ENCODE data around the gene USB1. TPM values are rescaled to one million over a fixed set of nuclear protein-coding genes. Genes with fewer than 3 reads are reported as not detected.

USB1 gene
- total and polyA plus RNA-seq, 2 experiments from 2014 or later = 18.2 to 47.7 TPM

DNA sequence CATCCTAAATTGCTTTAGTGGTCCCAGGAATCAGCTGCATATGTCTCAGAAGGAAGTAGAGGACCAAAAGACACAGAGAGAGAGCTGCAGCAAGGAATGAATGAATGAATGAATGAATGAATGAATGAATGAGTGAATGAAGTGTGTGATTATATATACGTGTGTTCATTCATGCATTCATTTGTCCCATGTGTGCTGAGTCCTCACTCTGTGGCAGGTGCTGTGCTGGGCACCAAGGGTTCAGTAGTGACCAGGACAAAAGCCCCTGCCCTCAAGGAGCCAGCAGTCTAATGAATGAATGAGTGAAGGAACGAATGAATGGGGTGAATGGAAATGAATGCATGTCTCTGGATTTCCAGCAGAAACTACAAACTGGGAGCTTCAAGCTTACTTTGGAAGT, 39.7 kb upstream of the USB1 start:
- H3K4me1 ChIP-seq (ENCODE audit: insufficient read depth) = no peaks in the 10 kb centered on the region
- no peak overlapping the region for H3K27ac ChIP-seq
- H3K4me2 ChIP-seq = no peak overlapping the region
- H3K9me3 ChIP-seq (ENCODE audit: low read depth) = no peaks in the 10 kb centered on the region
- DNase-seq (ENCODE audit: low spot score) = no peak
- no peak overlapping the region for H2AFZ ChIP-seq
- H4K20me1 ChIP-seq (ENCODE audit: insufficient read depth, poor library complexity, severe bottlenecking) = no peaks in the 10 kb centered on the region
- no peaks in the 10 kb centered on the region for H3K36me3 ChIP-seq (replicated peaks; ENCODE audit: insufficient read depth, low read depth)
- H3K4me3 ChIP-seq = no peak overlapping the region
- 83% methylated on average over 2 of the region's 2 CpGs for WGBS (ENCODE audit: low lambda C conversion rate, missing lambda C conversion rate)
- no peaks in the 10 kb centered on the region for H3K27me3 ChIP-seq
- H3K9me2 ChIP-seq (replicated peaks; ENCODE audit: insufficient read depth) = no peaks in the 10 kb centered on the region
- no peak for TF ChIP-seq EZH2phosphoT487 (IDR thresholded peaks at IDR 0.05; ENCODE audit: low read depth, severe bottlenecking, unreplicated experiment)
- TF ChIP-seq, protein P1, sequence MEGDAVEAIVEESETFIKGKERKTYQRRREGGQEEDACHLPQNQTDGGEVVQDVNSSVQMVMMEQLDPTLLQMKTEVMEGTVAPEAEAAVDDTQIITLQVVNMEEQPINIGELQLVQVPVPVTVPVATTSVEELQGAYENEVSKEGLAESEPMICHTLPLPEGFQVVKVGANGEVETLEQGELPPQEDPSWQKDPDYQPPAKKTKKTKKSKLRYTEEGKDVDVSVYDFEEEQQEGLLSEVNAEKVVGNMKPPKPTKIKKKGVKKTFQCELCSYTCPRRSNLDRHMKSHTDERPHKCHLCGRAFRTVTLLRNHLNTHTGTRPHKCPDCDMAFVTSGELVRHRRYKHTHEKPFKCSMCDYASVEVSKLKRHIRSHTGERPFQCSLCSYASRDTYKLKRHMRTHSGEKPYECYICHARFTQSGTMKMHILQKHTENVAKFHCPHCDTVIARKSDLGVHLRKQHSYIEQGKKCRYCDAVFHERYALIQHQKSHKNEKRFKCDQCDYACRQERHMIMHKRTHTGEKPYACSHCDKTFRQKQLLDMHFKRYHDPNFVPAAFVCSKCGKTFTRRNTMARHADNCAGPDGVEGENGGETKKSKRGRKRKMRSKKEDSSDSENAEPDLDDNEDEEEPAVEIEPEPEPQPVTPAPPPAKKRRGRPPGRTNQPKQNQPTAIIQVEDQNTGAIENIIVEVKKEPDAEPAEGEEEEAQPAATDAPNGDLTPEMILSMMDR (IDR thresholded peaks at IDR 0.05; ENCODE audit: poor library complexity) = no peak
- no peak for TF ChIP-seq EZH2 (IDR thresholded peaks at IDR 0.05; ENCODE audit: borderline replicate concordance)
- no peaks in the 10 kb centered on the region for H3K79me2 ChIP-seq

GRCh38 chr16:57962046-57962445, 39.2 kb upstream of the USB1 start:
- WGBS (ENCODE audit: low lambda C conversion rate, missing lambda C conversion rate) = 78% methylated on average over 5 of the region's 5 CpGs
- H3K4me2 ChIP-seq = no peak overlapping the region
- no peaks in the 10 kb centered on the region for H3K27me3 ChIP-seq
- no peaks in the 10 kb centered on the region for H3K4me1 ChIP-seq (ENCODE audit: insufficient read depth)
- no peak overlapping the region for H2AFZ ChIP-seq
- no peak for DNase-seq (ENCODE audit: low spot score)
- no peak overlapping the region for H3K4me3 ChIP-seq
- no peak for TF ChIP-seq EZH2phosphoT487 (IDR thresholded peaks at IDR 0.05; ENCODE audit: low read depth, severe bottlenecking, unreplicated experiment)
- no peak for TF ChIP-seq EZH2 (IDR thresholded peaks at IDR 0.05; ENCODE audit: borderline replicate concordance)
- TF ChIP-seq, protein P1 (IDR thresholded peaks at IDR 0.05; ENCODE audit: poor library complexity) = no peak
- H3K9me3 ChIP-seq (ENCODE audit: low read depth) = no peaks in the 10 kb centered on the region
- no peaks in the 10 kb centered on the region for H4K20me1 ChIP-seq (ENCODE audit: insufficient read depth, poor library complexity, severe bottlenecking)
- no peaks in the 10 kb centered on the region for H3K36me3 ChIP-seq (replicated peaks; ENCODE audit: insufficient read depth, low read depth)
- H3K79me2 ChIP-seq = no peaks in the 10 kb centered on the region
- H3K9me2 ChIP-seq (replicated peaks; ENCODE audit: insufficient read depth) = no peaks in the 10 kb centered on the region
- H3K27ac ChIP-seq = no peak overlapping the region

DNA sequence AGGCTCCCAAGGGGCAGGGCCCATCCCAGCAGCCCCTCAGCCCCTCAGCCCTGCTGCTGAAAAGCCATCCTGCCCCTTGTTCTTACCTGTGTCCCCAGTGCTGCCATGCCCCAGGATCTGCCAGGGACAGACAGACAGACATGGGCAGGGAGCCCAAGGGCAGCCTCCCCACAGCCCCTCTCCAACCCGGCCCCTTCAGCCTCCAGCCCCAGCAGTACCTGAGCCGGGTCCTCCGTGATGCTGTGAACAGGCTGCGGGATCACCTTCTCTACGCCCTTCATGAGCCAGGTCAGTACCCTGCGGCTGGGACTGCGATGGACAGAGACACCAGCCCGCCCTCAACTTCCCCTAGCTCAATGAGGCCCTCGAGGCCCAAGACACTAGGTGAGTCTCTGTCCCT, 38.5 kb upstream of the USB1 start:
- Histone ChIP-seq H3K4me3 (no peak overlapping the region), H2AFZ (no peak overlapping the region), H3K4me2 (no peak overlapping the region), H3K27ac (no peak overlapping the region), H3K9me3 (ENCODE audit: low read depth) (no peaks in the 10 kb centered on the region), H3K9me2 (replicated peaks; ENCODE audit: insufficient read depth) (no peaks in the 10 kb centered on the region), H3K36me3 (replicated peaks; ENCODE audit: insufficient read depth, low read depth) (no peaks in the 10 kb centered on the region), H4K20me1 (ENCODE audit: insufficient read depth, poor library complexity, severe bottlenecking) (no peaks in the 10 kb centered on the region), H3K4me1 (ENCODE audit: insufficient read depth) (no peaks in the 10 kb centered on the region), H3K79me2 (no peaks in the 10 kb centered on the region), H3K27me3 (no peaks in the 10 kb centered on the region)
- no peak for TF ChIP-seq EZH2 (IDR thresholded peaks at IDR 0.05; ENCODE audit: borderline replicate concordance)
- no peak for TF ChIP-seq EZH2phosphoT487 (IDR thresholded peaks at IDR 0.05; ENCODE audit: low read depth, severe bottlenecking, unreplicated experiment)
- TF ChIP-seq, protein P1 (IDR thresholded peaks at IDR 0.05; ENCODE audit: poor library complexity) = no peak
- DNase-seq (ENCODE audit: low spot score) = no peak
- whole genome bisulfite sequencing (ENCODE audit: low lambda C conversion rate, missing lambda C conversion rate) = 75% methylated on average over 9 of the region's 9 CpGs
